ENCODE data around the gene LGALS7.

DNA sequence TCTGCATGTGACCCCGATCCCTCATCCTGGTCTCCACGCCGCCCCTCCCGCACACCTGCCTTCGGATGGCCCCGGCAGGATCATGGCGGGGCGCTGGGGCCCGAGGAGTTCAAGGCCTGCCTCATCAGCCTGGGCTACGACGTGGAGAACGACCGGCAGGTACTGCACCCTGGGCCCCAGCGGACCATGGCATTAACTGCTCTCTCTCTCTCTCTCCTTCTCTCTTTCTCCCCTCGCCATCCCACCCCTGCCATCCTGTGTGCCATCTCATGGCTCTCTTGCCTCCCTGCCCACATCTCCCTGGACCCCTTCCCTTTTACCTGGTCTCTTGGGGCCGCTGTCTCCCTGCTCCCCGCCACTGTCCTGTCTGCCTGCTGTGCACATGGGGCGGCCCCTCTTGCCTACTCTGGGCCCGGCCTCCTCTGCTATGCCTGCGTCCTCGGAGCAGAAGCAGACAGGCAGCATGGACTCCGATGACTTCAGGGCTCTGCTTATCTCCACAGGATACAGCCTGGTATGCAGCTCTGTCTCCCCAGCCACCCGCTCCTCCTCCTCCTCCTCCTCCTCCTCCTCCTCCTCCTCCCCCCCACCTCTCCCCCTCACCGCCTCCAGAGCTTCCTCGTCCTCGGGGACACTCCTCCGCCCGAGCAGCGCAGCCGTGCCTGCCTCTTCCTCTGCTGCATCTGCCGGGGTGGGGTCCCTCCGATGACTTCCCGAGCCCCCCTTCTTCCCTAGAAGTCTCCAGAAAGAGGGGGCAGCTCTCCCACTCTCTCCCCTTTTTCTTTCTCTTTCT is 45.3 kb downstream of the LGALS7 start:
- no peak for TF ChIP-seq POLR2A (IDR thresholded peaks at IDR 0.05)
- TF ChIP-seq, protein P1, sequence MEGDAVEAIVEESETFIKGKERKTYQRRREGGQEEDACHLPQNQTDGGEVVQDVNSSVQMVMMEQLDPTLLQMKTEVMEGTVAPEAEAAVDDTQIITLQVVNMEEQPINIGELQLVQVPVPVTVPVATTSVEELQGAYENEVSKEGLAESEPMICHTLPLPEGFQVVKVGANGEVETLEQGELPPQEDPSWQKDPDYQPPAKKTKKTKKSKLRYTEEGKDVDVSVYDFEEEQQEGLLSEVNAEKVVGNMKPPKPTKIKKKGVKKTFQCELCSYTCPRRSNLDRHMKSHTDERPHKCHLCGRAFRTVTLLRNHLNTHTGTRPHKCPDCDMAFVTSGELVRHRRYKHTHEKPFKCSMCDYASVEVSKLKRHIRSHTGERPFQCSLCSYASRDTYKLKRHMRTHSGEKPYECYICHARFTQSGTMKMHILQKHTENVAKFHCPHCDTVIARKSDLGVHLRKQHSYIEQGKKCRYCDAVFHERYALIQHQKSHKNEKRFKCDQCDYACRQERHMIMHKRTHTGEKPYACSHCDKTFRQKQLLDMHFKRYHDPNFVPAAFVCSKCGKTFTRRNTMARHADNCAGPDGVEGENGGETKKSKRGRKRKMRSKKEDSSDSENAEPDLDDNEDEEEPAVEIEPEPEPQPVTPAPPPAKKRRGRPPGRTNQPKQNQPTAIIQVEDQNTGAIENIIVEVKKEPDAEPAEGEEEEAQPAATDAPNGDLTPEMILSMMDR (IDR thresholded peaks at IDR 0.05): no peak
